ENCODE results near the gene NAAA. TPM values are rescaled to one million over a fixed set of nuclear protein-coding genes. Genes with fewer than 3 reads are reported as not detected.
"Not testable (repeated sequence)": the region's sequence is repeated elsewhere in the genome, so short reads cannot be mapped to it uniquely, and the experiment has no call there.

NAAA gene
- total RNA-seq, 1 donor from 2014 or later: 13.7 TPM

GRCh38 chr4:75930152-75930551 lies 10.7 kb downstream of the NAAA start:
- H3K4me1 Mint-ChIP-seq (ENCODE audit: low read depth, unreplicated experiment): peaks cover 10% of the 10 kb centered on the region
- H3K36me3 Mint-ChIP-seq (ENCODE audit: unreplicated experiment): no peaks in the 10 kb centered on the region
- H3K27me3 Mint-ChIP-seq (ENCODE audit: unreplicated experiment): peaks cover 3% of the 10 kb centered on the region
- H3K4me3 Mint-ChIP-seq (ENCODE audit: unreplicated experiment): peak overlapping the region; percentile 28
- H3K27ac Mint-ChIP-seq (ENCODE audit: unreplicated experiment): no peak overlapping the region
- TF ChIP-seq CTCF (IDR thresholded peaks at IDR 0.05; ENCODE audit: partially characterized antibody, unreplicated experiment): no peak
- no peak for DNase-seq
- peaks cover under 1% of the 10 kb centered on the region for H3K9me3 Mint-ChIP-seq (ENCODE audit: unreplicated experiment)

DNA sequence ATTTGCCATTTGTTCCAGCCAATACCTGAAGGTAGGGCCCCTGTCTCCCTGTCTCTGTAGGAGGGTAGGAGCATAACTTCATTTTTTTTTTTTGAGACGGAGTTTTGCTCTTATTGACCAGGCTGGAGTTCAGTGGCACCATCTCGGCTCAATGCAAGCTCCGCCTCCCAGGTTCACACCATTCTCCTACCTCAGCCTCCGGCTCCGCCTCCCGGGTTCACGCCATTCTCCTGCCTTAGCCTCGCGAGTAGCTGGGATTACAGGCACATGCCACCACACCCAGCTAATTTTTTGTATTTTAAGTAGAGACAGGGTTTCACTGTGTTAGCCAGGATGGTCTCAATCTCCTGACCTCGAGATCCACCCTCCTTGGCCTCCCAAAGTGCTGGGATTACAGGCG lies 15.9 kb downstream of the NAAA start:
- not testable (repeated sequence) for H3K4me3 Mint-ChIP-seq (ENCODE audit: unreplicated experiment); DNase-seq; H3K9me3 Mint-ChIP-seq (ENCODE audit: unreplicated experiment); H3K27ac Mint-ChIP-seq (ENCODE audit: unreplicated experiment); H3K36me3 Mint-ChIP-seq (ENCODE audit: unreplicated experiment); H3K27me3 Mint-ChIP-seq (ENCODE audit: unreplicated experiment)
- H3K4me1 Mint-ChIP-seq (ENCODE audit: low read depth, unreplicated experiment): peaks cover 15% of the 10 kb centered on the region

GRCh38 chr4:75924309-75924827 lies 16.4 kb downstream of the NAAA start:
- no peak for DNase-seq
- Mint-ChIP-seq H3K9me3 (ENCODE audit: unreplicated experiment) (peaks cover 9% of the 10 kb centered on the region), H3K27ac (ENCODE audit: unreplicated experiment) (no peak overlapping the region), H3K4me3 (ENCODE audit: unreplicated experiment) (no peak overlapping the region), H3K4me1 (ENCODE audit: low read depth, unreplicated experiment) (peaks cover 15% of the 10 kb centered on the region), H3K36me3 (ENCODE audit: unreplicated experiment) (no peaks in the 10 kb centered on the region), H3K27me3 (ENCODE audit: unreplicated experiment) (peaks cover 7% of the 10 kb centered on the region)
- no peak for TF ChIP-seq CTCF (IDR thresholded peaks at IDR 0.05; ENCODE audit: partially characterized antibody, unreplicated experiment)

DNA sequence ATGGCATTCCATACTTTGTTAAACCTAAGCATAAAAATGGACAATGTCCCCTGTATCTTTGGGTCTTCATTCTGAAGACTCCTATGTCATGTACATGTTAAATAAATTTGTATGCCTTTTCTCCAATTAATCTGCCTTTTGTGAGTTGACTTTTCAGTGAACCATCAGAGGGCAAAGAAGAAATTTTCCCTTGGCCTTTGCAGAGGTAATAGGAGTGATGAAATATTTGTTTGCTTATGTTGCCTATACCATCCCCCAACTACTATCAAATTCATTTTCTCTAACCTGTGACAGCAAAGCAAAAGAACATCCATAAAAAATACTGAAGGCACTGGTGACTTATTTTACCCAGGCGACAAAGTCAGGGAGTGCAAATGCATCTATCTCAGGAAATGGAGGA lies 18.2 kb downstream of the NAAA start:
- Mint-ChIP-seq H3K4me3 (ENCODE audit: unreplicated experiment) (no peak overlapping the region), H3K36me3 (ENCODE audit: unreplicated experiment) (no peaks in the 10 kb centered on the region), H3K27me3 (ENCODE audit: unreplicated experiment) (peaks cover 3% of the 10 kb centered on the region), H3K27ac (ENCODE audit: unreplicated experiment) (no peak overlapping the region), H3K4me1 (ENCODE audit: low read depth, unreplicated experiment) (peaks cover 15% of the 10 kb centered on the region), H3K9me3 (ENCODE audit: unreplicated experiment) (peaks cover 9% of the 10 kb centered on the region)
- TF ChIP-seq CTCF (IDR thresholded peaks at IDR 0.05; ENCODE audit: partially characterized antibody, unreplicated experiment): no peak
- no peak for DNase-seq

DNA sequence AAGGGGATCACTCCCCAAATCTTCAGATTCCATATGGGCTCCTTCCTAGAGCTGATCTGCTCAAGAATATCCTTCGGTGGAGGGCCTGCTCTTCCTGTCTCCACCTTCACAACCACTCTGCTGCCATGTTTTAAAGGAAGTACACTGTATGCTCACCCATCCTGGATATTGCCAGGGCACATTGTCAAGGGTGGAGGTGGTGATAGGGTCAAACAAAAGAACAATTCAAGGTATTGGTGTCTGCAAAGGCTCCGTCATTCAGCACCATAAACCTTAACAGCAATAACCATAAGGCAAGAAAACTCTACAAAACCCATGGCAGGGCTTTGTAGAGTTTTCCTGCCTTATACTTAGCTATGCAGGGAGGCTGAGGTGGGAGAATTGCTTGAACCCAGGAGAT lies 18.9 kb downstream of the NAAA start:
- TF ChIP-seq CTCF (IDR thresholded peaks at IDR 0.05; ENCODE audit: partially characterized antibody, unreplicated experiment): no peak
- Mint-ChIP-seq H3K36me3 (ENCODE audit: unreplicated experiment) (no peaks in the 10 kb centered on the region), H3K4me1 (ENCODE audit: low read depth, unreplicated experiment) (peaks cover 15% of the 10 kb centered on the region), H3K9me3 (ENCODE audit: unreplicated experiment) (peaks cover 9% of the 10 kb centered on the region), H3K27me3 (ENCODE audit: unreplicated experiment) (peaks cover 3% of the 10 kb centered on the region), H3K27ac (ENCODE audit: unreplicated experiment) (no peak overlapping the region), H3K4me3 (ENCODE audit: unreplicated experiment) (no peak overlapping the region)
- DNase-seq: no peak
